ENCODE results near the gene ANKRD13D.

DNA sequence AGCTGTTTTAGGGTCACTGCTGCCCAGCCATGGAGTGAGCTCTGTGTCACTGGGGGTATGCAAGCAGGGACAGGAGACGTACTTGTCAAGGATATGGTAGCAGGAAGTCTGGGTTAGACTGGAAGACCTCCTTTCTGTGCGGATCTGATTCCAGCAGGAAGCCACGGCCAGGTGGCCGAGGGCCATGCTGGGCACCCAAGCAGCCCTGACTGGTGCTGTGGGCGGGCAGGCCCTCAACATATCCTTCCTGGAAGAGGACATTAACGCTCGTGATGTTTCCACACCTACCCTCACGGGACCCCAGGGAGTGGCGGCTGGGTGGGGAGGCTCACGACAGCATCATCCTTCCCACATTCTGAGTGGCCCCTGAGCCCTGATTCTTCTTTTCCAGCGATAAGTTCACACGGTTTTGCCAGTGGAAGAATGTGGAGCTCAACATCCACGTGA, 8.7 kb upstream of the ANKRD13D start:
- TF ChIP-seq, protein P1, sequence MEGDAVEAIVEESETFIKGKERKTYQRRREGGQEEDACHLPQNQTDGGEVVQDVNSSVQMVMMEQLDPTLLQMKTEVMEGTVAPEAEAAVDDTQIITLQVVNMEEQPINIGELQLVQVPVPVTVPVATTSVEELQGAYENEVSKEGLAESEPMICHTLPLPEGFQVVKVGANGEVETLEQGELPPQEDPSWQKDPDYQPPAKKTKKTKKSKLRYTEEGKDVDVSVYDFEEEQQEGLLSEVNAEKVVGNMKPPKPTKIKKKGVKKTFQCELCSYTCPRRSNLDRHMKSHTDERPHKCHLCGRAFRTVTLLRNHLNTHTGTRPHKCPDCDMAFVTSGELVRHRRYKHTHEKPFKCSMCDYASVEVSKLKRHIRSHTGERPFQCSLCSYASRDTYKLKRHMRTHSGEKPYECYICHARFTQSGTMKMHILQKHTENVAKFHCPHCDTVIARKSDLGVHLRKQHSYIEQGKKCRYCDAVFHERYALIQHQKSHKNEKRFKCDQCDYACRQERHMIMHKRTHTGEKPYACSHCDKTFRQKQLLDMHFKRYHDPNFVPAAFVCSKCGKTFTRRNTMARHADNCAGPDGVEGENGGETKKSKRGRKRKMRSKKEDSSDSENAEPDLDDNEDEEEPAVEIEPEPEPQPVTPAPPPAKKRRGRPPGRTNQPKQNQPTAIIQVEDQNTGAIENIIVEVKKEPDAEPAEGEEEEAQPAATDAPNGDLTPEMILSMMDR (conservative IDR thresholded peaks at IDR 0.05) = no peak
- no peak for TF ChIP-seq EZH2 (IDR thresholded peaks at IDR 0.05; ENCODE audit: low read depth)

All from PC-9 (cell line).